Measurements from ENCODE around the gene E2F6. TPM values are rescaled to one million over a fixed set of nuclear protein-coding genes. Genes with fewer than 3 reads are reported as not detected.

The E2F6 gene
- total and polyA plus RNA-seq, 9 of the 15 experiments (the other 6 are each of a cell fraction or from before 2014, with no cell fraction given): 13.6 to 33.9 (median 26.1) TPM

DNA sequence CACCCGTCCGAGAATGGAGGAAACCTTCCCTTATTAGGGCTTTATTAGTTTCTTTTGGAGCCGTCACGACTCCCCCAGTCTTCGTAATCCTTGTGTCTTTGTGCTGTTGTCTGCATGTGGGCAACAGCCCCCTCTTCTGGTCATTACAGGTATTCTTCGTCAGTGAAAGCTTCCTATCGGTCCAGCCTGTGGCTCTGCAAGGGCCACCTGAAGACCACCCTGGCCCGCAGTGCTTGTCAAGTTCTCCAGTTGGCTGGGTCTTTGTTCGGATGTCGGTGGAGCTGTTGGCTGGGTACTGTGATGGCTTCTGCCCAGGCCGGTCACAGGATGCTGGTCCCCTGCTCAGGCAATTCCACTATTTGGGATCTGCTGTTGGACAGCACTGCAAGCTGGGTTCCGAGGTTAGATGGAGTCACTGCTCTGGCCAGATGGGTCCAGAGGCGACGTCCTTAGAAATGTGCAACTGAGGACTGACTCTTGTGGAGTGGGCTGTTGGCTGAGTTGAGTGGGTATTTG lies 19.2 kb downstream of the E2F6 start:
- POLR2A ChIA-PET: interaction anchor here (0.7 to 1.2 kb wide), 3 partner anchors 12 to 49 kb away, joined by 3 read pairs; no protein-coding TSS in a partner anchor
- TF ChIP-seq SMC3 (conservative IDR thresholded peaks at IDR 0.05; ENCODE audit: insufficient read depth, low read depth, low read length) (peak; percentile 64), POLR2AphosphoS5 (IDR thresholded peaks at IDR 0.05; ENCODE audit: control insufficient read depth, insufficient read depth, low read depth, low read length) (0 out of 2 replicates have a peak, but pooled peaks have one; percentile 18), IRF2 (CRISPR knock-in tag; IDR thresholded peaks at IDR 0.05) (0 out of 2 replicates have a peak, but pooled peaks have one; percentile 13), KAT8 (IDR thresholded peaks at IDR 0.05; ENCODE audit: low read depth) (no peak), STAG1 (CRISPR knock-in tag; IDR thresholded peaks at IDR 0.05; ENCODE audit: borderline replicate concordance) (peak; percentile 50; the same call in 1 of the 2 replicates), RAD21 (CRISPR knock-in tag; conservative IDR thresholded peaks at IDR 0.05 in 1 of 2, IDR thresholded peaks at IDR 0.05 in 1 of 2) (peak; percentile 37 to 58), POLR2G (IDR thresholded peaks at IDR 0.05; ENCODE audit: low read depth, low read length) (0 out of 2 replicates have a peak, but pooled peaks have one; percentile 26), TRIM28 (IDR thresholded peaks at IDR 0.05) (no peak), GTF2E2 (tag; IDR thresholded peaks at IDR 0.05) (no peak)
- TF ChIP-seq, protein P1, sequence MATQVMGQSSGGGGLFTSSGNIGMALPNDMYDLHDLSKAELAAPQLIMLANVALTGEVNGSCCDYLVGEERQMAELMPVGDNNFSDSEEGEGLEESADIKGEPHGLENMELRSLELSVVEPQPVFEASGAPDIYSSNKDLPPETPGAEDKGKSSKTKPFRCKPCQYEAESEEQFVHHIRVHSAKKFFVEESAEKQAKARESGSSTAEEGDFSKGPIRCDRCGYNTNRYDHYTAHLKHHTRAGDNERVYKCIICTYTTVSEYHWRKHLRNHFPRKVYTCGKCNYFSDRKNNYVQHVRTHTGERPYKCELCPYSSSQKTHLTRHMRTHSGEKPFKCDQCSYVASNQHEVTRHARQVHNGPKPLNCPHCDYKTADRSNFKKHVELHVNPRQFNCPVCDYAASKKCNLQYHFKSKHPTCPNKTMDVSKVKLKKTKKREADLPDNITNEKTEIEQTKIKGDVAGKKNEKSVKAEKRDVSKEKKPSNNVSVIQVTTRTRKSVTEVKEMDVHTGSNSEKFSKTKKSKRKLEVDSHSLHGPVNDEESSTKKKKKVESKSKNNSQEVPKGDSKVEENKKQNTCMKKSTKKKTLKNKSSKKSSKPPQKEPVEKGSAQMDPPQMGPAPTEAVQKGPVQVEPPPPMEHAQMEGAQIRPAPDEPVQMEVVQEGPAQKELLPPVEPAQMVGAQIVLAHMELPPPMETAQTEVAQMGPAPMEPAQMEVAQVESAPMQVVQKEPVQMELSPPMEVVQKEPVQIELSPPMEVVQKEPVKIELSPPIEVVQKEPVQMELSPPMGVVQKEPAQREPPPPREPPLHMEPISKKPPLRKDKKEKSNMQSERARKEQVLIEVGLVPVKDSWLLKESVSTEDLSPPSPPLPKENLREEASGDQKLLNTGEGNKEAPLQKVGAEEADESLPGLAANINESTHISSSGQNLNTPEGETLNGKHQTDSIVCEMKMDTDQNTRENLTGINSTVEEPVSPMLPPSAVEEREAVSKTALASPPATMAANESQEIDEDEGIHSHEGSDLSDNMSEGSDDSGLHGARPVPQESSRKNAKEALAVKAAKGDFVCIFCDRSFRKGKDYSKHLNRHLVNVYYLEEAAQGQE (IDR thresholded peaks at IDR 0.05; ENCODE audit: borderline replicate concordance): peak; percentile 39; the same call in 1 of the 2 replicates
- TF ChIP-seq, protein P1 (CRISPR knock-in tag; IDR thresholded peaks at IDR 0.05; ENCODE audit: low read depth): no peak
- TF ChIP-seq, protein P2, sequence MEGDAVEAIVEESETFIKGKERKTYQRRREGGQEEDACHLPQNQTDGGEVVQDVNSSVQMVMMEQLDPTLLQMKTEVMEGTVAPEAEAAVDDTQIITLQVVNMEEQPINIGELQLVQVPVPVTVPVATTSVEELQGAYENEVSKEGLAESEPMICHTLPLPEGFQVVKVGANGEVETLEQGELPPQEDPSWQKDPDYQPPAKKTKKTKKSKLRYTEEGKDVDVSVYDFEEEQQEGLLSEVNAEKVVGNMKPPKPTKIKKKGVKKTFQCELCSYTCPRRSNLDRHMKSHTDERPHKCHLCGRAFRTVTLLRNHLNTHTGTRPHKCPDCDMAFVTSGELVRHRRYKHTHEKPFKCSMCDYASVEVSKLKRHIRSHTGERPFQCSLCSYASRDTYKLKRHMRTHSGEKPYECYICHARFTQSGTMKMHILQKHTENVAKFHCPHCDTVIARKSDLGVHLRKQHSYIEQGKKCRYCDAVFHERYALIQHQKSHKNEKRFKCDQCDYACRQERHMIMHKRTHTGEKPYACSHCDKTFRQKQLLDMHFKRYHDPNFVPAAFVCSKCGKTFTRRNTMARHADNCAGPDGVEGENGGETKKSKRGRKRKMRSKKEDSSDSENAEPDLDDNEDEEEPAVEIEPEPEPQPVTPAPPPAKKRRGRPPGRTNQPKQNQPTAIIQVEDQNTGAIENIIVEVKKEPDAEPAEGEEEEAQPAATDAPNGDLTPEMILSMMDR (IDR thresholded peaks at IDR 0.05 in 2 of 3, conservative IDR thresholded peaks at IDR 0.05 in 1 of 3; ENCODE audit: insufficient read depth in 2 of 3, low read depth in 1 of 3, low read length in 3 of 3): peak; percentile 59 to 80 (median 67)

More for the DNA sequence above, 19.2 kb downstream of the E2F6 start:
- peaks cover 2% of the 10 kb centered on the region for H3K9me3 ChIP-seq (replicated peaks; ENCODE audit: control insufficient read depth, insufficient read depth, low read depth, low read length)
- no peaks in the 10 kb centered on the region for H3K79me2 ChIP-seq (ENCODE audit: control insufficient read depth, insufficient read depth, low read length)
- H3K27ac ChIP-seq (ENCODE audit: extremely low read depth, low read depth, low read length): no peak overlapping the region
- H2AFZ ChIP-seq (ENCODE audit: low read depth, low read length): no peak overlapping the region
- no peak overlapping the region for H3K4me3 ChIP-seq
- H3K9me1 ChIP-seq (ENCODE audit: control insufficient read depth, insufficient read depth, low read length): no peaks in the 10 kb centered on the region
- CTCF ChIA-PET (ENCODE audit: low intra/inter-chr PET ratio): interaction anchor here (2.1 kb wide), 1 partner anchor 314 kb away, joined by 16 read pairs; a partner anchor contains a TSS
- ATAC-seq (peak; percentile 88), DNase-seq (ENCODE audit: extremely low read depth in 1 of 4, low spot score in 3 of 4) (peak; percentile 40 to 62 (median 57)), FAIRE-seq (no peak)
- in situ Hi-C loops (cut with MboI): no loop called here
- H3K4me1 ChIP-seq (replicated peaks in 1 of 2; ENCODE audit: control insufficient read depth in 2 of 2, insufficient read depth in 2 of 2, low read length in 2 of 2): no peaks in the 10 kb centered on the region
- intact Hi-C loops (cut with micrococcal nuclease): loop anchor here (1.0 kb wide), 1 partner anchor 314 kb away; no protein-coding TSS in a partner anchor
- H3K9ac ChIP-seq (ENCODE audit: insufficient read depth in 1 of 2, low read depth in 2 of 2, low read length in 2 of 2): no peak overlapping the region
- no peaks in the 10 kb centered on the region for H3K27me3 ChIP-seq (ENCODE audit: control insufficient read depth in 2 of 2, insufficient read depth in 2 of 2, low read length in 2 of 2)
- no TSS peak for BruUV-seq (replicated peaks)
- peaks cover 83% of the 10 kb centered on the region for H3K36me3 ChIP-seq (ENCODE audit: control insufficient read depth, insufficient read depth, low read length)
- H4K20me1 ChIP-seq (replicated peaks; ENCODE audit: control insufficient read depth, insufficient read depth, low read length): no peaks in the 10 kb centered on the region
- no peak overlapping the region for H3K4me2 ChIP-seq (ENCODE audit: insufficient read depth, low read length)
- 95% methylated on average over 12 of the region's 14 CpGs for WGBS (ENCODE audit: insufficient coverage, low coverage, missing lambda C conversion rate)

Data from K562 (cell line).